Measurements from ENCODE around the gene UTRN. TPM values are rescaled to one million over a fixed set of nuclear protein-coding genes. Genes with fewer than 3 reads are reported as not detected.

UTRN gene
- total RNA-seq, 2 donors from 2014 or later: 163 to 243 TPM

- no peaks in the 10 kb centered on the region for H3K36me3 ChIP-seq
- no peak for ATAC-seq (ENCODE audit: insufficient number of reproducible peaks, low FRiP score, low read depth)
- peaks cover 26 to 49% of the 10 kb centered on the region in 2 donors for H3K4me1 ChIP-seq (ENCODE audit: control insufficient read depth in 1 of 2, low read depth in 2 of 2)
- no peaks in the 10 kb centered on the region for H3K9me3 ChIP-seq
- H3K4me3 ChIP-seq: no peak overlapping the region
- peak overlapping the region; percentile 29 to 57 for H3K27ac ChIP-seq
- no peak for DNase-seq (ENCODE audit: low spot score)
- no peak for TF ChIP-seq CTCF (IDR thresholded peaks at IDR 0.05)
- H3K27me3 ChIP-seq (replicated peaks; ENCODE audit: insufficient read depth): no peaks in the 10 kb centered on the region
These were observed 11.8 kb downstream of the UTRN start for GRCh38 chr6:144296973-144297372.

GRCh38 chr6:144297511-144298100 lies 12.5 kb downstream of the UTRN start:
- Histone ChIP-seq H3K27ac (peak overlapping the region; percentile 20 to 57), H3K36me3 (no peaks in the 10 kb centered on the region), H3K4me3 (no peak overlapping the region), H3K27me3 (replicated peaks; ENCODE audit: insufficient read depth) (no peaks in the 10 kb centered on the region), H3K4me1 (ENCODE audit: control insufficient read depth in 1 of 2, low read depth in 2 of 2) (peaks cover 26 to 49% of the 10 kb centered on the region in 2 donors), H3K9me3 (no peaks in the 10 kb centered on the region)
- DNase-seq (ENCODE audit: low spot score) (no peak), ATAC-seq (ENCODE audit: insufficient number of reproducible peaks, low FRiP score, low read depth) (no peak)
- no peak for TF ChIP-seq CTCF (IDR thresholded peaks at IDR 0.05)

- ATAC-seq (ENCODE audit: insufficient number of reproducible peaks, low FRiP score, low read depth): no peak
- H3K27ac ChIP-seq: no peak overlapping the region
- no peaks in the 10 kb centered on the region for H3K9me3 ChIP-seq
- no peaks in the 10 kb centered on the region for H3K36me3 ChIP-seq
- peaks cover 26 to 49% of the 10 kb centered on the region in 2 donors for H3K4me1 ChIP-seq (ENCODE audit: control insufficient read depth in 1 of 2, low read depth in 2 of 2)
- H3K4me3 ChIP-seq: no peak overlapping the region
- no peaks in the 10 kb centered on the region for H3K27me3 ChIP-seq (replicated peaks; ENCODE audit: insufficient read depth)
- no peak for TF ChIP-seq CTCF (IDR thresholded peaks at IDR 0.05)
- DNase-seq (ENCODE audit: low spot score): no peak
These were observed 13.1 kb downstream of the UTRN start for GRCh38 chr6:144298194-144298593.

GRCh38 chr6:144298916-144299315 lies 13.8 kb downstream of the UTRN start:
- TF ChIP-seq CTCF (IDR thresholded peaks at IDR 0.05): no peak
- Histone ChIP-seq H3K36me3 (no peaks in the 10 kb centered on the region), H3K27ac (no peak overlapping the region), H3K4me3 (no peak overlapping the region), H3K9me3 (no peaks in the 10 kb centered on the region), H3K27me3 (replicated peaks; ENCODE audit: insufficient read depth) (no peaks in the 10 kb centered on the region), H3K4me1 (ENCODE audit: control insufficient read depth in 1 of 2, low read depth in 2 of 2) (peaks cover 26 to 49% of the 10 kb centered on the region in 2 donors)
- DNase-seq (ENCODE audit: low spot score) (no peak), ATAC-seq (ENCODE audit: insufficient number of reproducible peaks, low FRiP score, low read depth) (no peak)

- no peaks in the 10 kb centered on the region for H3K9me3 ChIP-seq
- H3K27ac ChIP-seq: no peak overlapping the region
- no peak for TF ChIP-seq CTCF (IDR thresholded peaks at IDR 0.05)
- DNase-seq (ENCODE audit: low spot score) (no peak), ATAC-seq (ENCODE audit: insufficient number of reproducible peaks, low FRiP score, low read depth) (no peak)
- H3K4me3 ChIP-seq: no peak overlapping the region
- H3K4me1 ChIP-seq (ENCODE audit: control insufficient read depth in 1 of 2, low read depth in 2 of 2): peaks cover 8 to 13% of the 10 kb centered on the region in 2 donors
- H3K27me3 ChIP-seq (replicated peaks; ENCODE audit: insufficient read depth): no peaks in the 10 kb centered on the region
- no peaks in the 10 kb centered on the region for H3K36me3 ChIP-seq
These were observed 17.7 kb downstream of the UTRN start for GRCh38 chr6:144302701-144303372.

Data from thoracic aorta (tissue), 2 donors.